Fibroblast of upper back skin (primary cell): ENCODE measurements around the gene GCN1.

Experiments
- DNase-seq: peaks from one replicate; pipeline ENCODE4 v3.0.0-alpha.2; 2013

Gene GCN1

GRCh38 chr12:120110550-120111501, 83.7 kb downstream of the GCN1 start:
- DNase-seq: no peak

DNA sequence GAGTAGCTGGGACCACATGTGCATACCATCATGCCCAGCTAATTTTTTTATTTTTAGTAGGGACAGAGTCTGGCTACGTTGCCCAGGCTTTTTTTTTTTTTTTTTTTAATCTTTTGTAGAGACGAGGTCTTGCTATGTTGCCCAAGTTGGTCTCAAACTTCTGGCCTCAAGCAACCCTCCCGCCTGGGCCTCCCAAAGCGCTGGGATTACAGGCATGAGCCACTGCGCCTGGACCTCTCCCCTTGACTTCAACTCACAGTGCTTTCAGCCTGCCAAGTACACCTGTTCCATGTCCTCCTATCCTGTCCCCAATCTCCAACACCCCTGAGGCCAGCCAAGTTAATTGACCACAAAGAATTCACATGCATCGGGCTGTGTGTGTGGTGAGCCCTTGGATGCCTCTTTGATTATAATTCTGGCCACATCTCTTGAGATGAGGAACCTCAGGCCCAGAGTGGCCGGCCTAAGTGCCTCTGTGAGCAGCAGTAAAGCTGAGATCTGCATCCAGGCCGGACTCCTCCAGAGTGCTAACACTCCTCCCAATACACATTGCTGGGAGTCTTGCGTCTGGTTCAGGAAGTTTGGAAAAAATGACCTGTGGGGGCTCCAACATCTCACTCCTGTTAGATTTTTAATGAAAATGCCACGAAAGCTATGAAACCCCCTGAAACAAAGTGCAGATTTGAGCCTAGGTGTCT, 84.8 kb downstream of the GCN1 start:
- no peak for DNase-seq

DNA sequence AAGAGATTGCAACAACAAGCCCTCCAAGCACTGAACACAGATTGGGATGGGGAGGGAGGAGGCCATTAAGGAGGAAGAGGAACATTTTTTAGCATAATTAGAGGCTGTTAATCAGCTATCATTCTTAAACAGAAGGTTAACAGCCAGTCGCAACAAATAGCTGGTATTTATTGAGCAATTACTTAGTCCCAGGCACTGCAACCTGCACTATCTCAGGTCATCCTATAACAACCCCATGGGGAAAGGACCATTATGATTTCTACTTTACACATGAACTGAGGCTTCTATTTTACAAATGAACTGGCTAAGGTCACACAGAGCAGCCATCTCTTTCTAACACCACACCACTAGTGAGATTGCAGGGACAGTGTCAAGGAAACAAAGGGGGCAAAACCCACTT, 88.4 kb downstream of the GCN1 start:
- DNase-seq: no peak

DNA sequence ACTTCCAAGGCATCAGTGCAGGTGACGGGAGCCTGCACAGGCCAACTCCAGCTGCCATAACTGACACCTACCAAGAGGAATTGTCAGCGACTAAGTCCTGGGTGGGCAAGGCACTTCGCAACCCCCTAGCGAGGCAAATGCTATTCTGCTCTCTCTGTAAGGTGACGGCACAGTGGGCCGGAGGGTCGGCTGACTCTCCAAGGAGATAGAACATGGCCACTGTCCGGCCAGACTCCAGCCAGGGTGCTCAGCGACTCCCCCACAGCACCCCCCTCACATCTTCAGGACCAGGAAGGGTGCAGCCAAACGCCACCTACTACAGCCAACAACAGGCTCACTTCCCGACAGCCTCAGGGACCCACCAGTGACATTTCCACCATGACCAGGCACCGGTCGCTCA, 91.1 kb downstream of the GCN1 start:
- DNase-seq: no peak

- no peak for DNase-seq
Observed at GRCh38 chr12:120103044-120103338, 91.5 kb downstream of the GCN1 start.

DNA sequence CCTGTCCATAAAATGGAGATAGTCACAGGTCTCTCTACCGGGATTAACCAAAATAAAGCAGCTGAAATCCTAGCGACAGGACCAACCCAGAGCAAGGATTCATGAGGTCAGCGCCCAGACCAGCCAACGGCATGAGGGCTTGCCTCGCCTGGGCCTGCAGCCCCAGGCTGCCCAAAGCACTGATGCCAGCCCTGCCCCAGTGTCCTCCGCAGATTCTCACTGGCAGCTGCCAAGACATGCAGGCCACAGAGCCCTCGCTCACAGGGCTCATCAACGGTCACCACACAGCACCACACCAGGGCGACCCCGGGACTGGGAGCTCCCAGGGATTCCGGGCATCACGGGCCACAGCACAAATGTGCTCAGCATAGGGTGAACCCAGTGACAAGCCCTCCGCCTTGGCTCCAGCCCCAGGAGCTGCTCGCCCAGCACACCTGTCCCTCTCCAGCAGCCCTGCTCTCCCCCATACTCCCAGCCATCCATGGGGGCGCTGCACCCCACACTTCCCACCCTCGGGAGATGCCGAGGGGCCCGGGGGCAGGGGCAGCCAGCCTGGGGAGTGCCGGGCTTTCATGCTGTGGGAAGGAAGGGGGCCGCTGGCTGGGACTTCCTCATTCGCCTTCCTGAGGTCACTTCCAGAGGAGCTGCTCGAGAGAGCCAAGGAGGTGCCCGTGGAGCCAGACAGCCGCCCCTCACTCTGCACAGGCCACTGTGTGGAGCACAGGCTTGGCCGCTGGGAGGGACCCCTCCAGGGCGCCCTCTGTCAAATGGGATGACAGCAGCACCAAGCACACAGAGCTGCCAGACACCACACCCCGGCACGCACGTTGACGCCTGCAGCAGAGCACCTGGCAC, 92.1 kb downstream of the GCN1 start:
- DNase-seq: no peak

DNA sequence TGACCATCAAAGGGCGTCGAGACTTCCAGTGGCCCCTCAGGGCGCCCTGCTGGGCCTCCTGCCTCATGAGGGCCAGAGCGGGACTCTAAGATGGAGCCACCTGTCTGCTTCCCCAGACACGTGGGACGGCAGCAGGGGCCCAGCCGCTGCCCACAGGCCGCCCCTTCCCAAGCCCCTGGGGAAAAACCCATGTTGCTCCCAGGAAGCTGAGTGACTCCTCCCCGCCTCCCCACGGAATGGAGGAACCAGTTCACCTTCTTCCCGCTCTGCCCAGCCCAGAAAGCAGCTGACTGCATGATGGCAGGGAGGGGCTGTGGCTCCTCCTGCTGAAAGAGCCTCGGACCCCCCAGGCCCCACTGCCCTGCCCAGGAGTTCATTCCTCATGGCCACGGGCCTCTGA, 92.9 kb downstream of the GCN1 start:
- DNase-seq: no peak

DNA sequence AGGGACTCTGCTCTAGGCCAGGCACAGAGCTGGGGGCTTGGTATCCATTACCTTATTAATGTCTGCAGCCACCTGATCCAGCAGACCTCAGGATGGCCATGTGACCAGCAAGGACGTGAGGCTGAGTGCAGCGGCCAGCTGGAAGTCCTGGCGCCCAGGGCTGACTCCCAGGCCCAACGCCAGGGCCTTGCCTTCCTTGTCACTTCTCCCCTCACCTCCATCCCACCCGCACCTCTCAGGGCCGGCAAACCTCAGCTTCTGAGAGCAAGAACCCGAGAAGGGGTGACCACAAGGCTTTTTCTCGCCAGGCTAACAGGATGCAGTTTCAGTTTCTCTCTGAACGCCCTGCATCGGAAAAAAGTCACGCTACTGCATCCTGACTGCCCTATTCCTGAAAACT, 93.3 kb downstream of the GCN1 start:
- no peak for DNase-seq

DNA sequence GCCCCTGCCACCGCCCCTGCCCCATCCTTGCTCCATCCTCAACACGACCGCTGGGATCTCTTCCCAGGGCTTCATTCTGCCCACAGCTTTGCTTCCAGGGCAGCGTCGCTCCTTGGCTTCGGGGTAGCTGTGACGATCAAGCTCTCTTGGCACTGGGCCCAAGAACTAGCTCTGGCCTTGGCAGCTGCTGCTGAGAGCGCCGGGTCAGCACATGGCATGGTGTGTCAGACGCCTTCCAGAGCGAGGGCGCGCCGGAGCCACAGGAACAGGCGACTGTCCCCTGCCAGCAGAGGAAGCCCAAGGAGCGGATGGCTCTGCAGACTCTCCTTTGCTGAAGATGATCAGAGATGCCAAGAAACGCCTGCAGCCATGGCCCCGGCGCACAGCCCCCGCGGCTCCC, 93.9 kb downstream of the GCN1 start:
- no peak for DNase-seq

GRCh38 chr12:120099738-120100137, 94.8 kb downstream of the GCN1 start:
- no peak for DNase-seq

- DNase-seq: no peak
Observed at GRCh38 chr12:120098756-120099470, 95.6 kb downstream of the GCN1 start.

DNA sequence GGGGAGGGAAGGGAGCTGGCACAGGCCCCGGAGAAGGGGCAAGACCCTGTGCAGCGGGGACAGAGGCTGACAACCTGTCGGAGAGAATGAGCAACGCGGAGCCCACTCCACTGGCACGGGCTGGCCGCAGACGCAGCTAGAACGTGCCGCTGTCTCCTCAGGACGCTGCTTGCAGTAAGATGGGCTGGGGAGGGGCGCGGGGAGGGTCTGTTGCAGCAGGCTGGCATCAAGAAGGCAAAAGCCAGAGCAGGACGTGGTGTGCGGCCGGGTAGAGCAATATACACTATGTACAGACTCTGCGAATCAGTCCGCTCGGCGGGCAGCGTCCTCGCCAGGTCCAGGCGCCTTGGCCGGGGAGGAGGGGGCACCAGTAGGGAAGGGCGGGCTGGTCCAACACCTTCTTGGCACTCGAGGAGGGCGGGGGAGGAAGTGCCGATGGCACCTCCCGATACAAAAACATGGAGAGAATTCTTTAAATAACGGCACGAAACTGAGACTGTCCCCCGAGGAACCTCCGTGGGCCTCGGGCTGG, 97.8 kb downstream of the GCN1 start:
- DNase-seq: no peak

DNA sequence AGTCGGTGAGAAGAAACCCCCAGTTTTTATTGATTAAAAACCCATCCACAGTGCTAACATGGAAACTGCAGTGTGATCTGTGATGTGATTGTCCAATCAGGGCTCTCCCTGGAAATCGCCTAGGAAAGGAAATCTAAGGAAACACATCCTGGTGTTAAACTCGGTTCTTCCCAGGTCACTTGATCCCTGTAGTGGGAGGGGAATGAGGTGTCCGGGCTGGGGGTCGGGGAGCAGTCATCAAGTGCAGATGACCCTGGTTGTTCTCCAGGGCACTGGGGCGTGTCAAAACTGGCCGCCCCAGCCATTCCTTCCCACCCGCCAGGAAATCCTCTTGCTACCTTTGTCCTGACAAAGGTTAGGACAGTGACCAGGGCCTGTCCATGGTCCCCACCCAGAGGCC, 98.8 kb downstream of the GCN1 start:
- DNase-seq: no peak

DNA sequence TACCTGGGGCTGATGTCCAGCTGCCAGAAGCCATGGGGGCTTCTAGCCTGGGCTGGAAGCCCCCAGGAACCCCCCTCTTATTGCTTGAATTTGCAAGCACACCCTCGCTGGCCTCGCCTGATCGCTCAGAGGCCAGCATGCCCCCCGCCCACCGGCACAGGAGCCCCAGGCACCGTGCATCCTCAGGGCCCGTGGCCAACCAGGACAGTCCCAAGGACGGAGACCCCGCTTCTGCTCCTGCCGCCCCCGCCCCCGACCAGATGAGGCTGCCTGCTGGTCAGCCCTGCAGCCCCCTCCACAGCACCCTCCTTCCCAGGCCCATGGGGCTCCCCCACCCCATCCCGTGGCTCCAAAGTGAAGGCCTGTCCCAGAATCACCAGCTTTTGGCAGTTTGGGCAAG, 99.2 kb downstream of the GCN1 start:
- no peak for DNase-seq

DNA sequence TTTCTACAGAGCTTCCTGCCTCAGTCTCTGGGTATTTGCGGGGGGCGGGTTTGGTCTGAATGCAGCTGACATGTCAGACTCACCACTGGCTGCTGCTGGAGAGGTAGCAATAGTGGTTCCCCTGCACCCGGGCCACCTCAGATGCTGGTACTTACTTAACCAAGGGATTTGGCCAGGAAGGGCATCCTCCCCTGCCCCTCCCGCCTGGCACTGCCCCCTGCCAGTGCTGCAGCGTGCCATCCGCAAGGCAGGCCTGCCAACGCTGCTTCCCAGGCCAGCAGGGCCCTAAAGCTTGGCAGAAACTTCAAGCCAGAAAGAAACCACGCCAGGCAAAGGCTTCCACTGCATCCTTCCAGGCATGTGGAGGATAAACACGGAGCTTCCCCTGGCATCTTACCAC, 100.0 kb downstream of the GCN1 start:
- DNase-seq: no peak

DNA sequence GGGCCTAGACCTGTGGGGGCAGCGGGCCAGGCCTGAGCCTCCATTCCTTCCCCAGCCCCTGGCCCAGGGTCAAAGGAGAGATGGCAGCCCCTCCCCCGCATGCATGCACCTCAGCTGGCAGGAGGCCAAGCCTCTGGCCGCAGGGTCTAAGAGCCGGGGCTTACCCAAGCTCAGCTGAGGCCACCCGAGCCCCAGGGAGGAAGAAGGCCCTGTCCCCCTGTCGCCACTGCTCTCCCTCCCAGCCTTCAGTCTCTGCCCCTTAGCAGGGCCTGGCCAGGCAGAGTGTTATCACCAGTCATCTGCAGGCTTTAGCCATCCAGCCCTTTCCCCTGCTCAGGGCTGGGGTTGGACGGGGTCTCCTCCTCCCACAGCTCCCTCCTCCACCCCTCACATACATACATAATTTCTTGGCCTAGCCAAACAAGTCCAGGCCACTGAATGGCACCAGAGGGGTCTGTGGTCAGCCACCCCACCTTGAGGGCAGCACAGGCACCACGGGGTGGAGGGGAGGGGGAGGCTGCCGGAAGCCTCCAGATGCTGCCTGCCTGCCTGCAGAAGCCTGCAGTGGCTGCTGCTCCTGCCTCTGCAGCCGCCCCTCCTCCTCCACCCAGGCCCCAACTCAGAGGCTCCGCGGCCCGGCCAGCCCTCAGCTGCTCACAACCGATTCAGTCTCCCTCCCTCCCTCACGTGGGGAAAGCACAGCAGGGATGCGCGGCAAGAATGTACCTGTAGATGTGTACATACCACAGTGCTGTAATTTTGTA, 100.7 kb downstream of the GCN1 start:
- DNase-seq: no peak

DNA sequence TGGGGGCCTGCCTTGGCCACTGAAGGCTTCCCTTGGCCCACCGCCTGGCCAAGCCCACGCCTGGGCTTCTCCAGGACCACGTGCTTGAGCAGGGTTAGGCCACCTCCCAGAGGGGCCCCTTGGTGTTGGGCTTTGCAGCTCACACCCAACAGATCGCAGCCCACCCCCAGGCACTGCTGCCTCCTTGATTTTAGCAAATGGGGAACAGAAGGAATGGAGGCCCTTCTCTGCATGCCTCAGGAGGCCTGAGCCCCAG, 101.3 kb downstream of the GCN1 start:
- no peak for DNase-seq

- DNase-seq: no peak
Observed at GRCh38 chr12:120092551-120093335, 101.8 kb downstream of the GCN1 start.

DNA sequence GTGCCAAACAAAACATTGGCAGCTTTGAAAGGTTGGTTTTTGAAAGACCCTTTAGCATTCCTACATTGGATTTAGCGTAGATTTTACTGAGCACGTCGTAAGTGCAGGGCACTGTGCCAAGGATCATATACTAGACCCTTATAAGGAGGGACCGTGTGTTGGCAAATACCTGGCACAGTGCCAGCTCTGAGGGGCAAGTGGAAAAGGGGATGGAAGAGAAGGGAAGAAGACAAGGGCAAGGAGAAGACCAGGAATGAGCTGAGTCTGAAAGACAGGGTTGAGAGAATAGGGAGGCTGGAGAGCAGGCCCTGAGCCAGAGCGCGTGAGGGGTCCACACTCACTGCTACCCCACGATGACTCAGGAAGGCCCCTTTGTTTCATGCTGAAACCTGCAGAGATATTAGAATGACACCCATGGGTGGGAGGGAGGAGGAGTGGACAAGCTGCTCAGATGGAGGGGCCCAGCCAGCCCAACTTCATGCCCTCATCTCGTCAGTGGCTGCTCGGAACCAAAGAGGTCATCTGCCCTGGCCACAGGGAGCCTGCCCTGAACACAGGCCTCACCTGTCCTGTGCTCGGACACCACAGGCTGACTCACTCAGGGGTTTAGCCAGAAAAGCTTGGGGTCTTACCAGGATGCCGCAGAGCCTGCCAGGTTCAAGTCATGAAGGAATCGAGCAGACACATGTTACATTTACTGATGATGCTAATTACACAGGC, 103.0 kb downstream of the GCN1 start:
- DNase-seq: no peak

GRCh38 chr12:120090626-120091295, 103.8 kb downstream of the GCN1 start:
- DNase-seq: no peak
